Measurements from ENCODE around the gene C6orf15. TPM values are rescaled to one million over a fixed set of nuclear protein-coding genes. Genes with fewer than 3 reads are reported as not detected.

The C6orf15 gene
- total RNA-seq, 1 experiment from 2014 or later, result not detected

- Mint-ChIP-seq H3K36me3 (no peaks in the 10 kb centered on the region), H3K27ac (no peak overlapping the region), H3K4me1 (peaks cover 19% of the 10 kb centered on the region), H3K27me3 (ENCODE audit: low read depth) (peaks cover 19% of the 10 kb centered on the region), H3K9me3 (no peaks in the 10 kb centered on the region), H3K4me3 (no peak overlapping the region)
- DNase-seq (ENCODE audit: low spot score), result no peak
- no peak for ATAC-seq
- TF ChIP-seq NFE2L1 (CRISPR knock-in tag; IDR thresholded peaks at IDR 0.05) (no peak), JAZF1 (CRISPR knock-in tag; IDR thresholded peaks at IDR 0.05) (no peak), ZNF425 (CRISPR knock-in tag; conservative IDR thresholded peaks at IDR 0.05) (no peak), ZSCAN18 (CRISPR knock-in tag; IDR thresholded peaks at IDR 0.05) (no peak), ZNF317 (CRISPR knock-in tag; IDR thresholded peaks at IDR 0.05; ENCODE audit: borderline replicate concordance, low read depth) (no peak), NFYB (CRISPR knock-in tag; conservative IDR thresholded peaks at IDR 0.05; ENCODE audit: low read depth) (no peak), MXD4 (CRISPR knock-in tag; IDR thresholded peaks at IDR 0.05; ENCODE audit: borderline replicate concordance) (no peak), ATF6 (CRISPR knock-in tag; IDR thresholded peaks at IDR 0.05) (no peak)
- CTCF ChIA-PET, result no interaction called here
- POLR2A ChIA-PET, result no interaction called here
Measured at GRCh38 chr6:31107052-31107451, 5.3 kb downstream of the C6orf15 start.

GRCh38 chr6:31103136-31103535 lies 9.2 kb downstream of the C6orf15 start:
- ATAC-seq, result no peak

More at GRCh38 chr6:31103136-31103535, 9.2 kb downstream of the C6orf15 start:
- CTCF ChIA-PET, result interaction anchor here (0.8 to 2.1 kb wide), 23 partner anchors 8 to 386 kb away, joined by 3 to 25 read pairs (median 5); partner anchors contain the start of genes C6orf15, MDC1, PSORS1C1 and TCF19
- no peak for TF ChIP-seq KAT7 (CRISPR knock-in tag; IDR thresholded peaks at IDR 0.05; ENCODE audit: borderline replicate concordance)
- TF ChIP-seq MXD4 (CRISPR knock-in tag; IDR thresholded peaks at IDR 0.05; ENCODE audit: borderline replicate concordance), result no peak
- TF ChIP-seq ESRRA (CRISPR knock-in tag; IDR thresholded peaks at IDR 0.05; ENCODE audit: borderline replicate concordance), result no peak
- no peak for TF ChIP-seq NFE2L1 (CRISPR knock-in tag; IDR thresholded peaks at IDR 0.05)
- TF ChIP-seq ARID4B (CRISPR knock-in tag; IDR thresholded peaks at IDR 0.05; ENCODE audit: borderline replicate concordance), result no peak
- no peak for TF ChIP-seq AR (CRISPR knock-in tag; IDR thresholded peaks at IDR 0.05)
- TF ChIP-seq E2F4 (CRISPR knock-in tag; IDR thresholded peaks at IDR 0.05; ENCODE audit: borderline replicate concordance, low read depth), result no peak
- POLR2A ChIA-PET, result interaction anchor here (1.0 kb wide), 1 partner anchor 23 kb away, joined by 3 read pairs; no protein-coding TSS in a partner anchor
- no peak overlapping the region for H3K27ac Mint-ChIP-seq
- H3K9me3 Mint-ChIP-seq, result no peaks in the 10 kb centered on the region
- H3K4me3 Mint-ChIP-seq, result no peak overlapping the region
- no peaks in the 10 kb centered on the region; the same call in 1 of the 2 replicates for H3K27me3 Mint-ChIP-seq (ENCODE audit: low read depth)
- no peak for DNase-seq (ENCODE audit: low spot score)
- H3K36me3 Mint-ChIP-seq, result no peaks in the 10 kb centered on the region
- H3K4me1 Mint-ChIP-seq, result 0 out of 2 replicates have a peak, but pooled peaks cover 3% of the 10 kb centered on the region

Data from WTC11 (cell line).